PC-3 (cell line): Measurements from ENCODE around the gene ZNF85. TPM values are rescaled to one million over a fixed set of nuclear protein-coding genes. Genes with fewer than 3 reads are reported as not detected.
"Not testable (repeated sequence)": the region's sequence is repeated elsewhere in the genome, so short reads cannot be mapped to it uniquely, and the experiment has no call there.

Experiments
- ATAC-seq: fragments of 200-7000 bp; cut with Tn5 transposase; 2 replicates; pipeline ENCODE4 v1.9.1; 2020; ENCODE audit warnings: mild to moderate bottlenecking, moderate library complexity
- BruUV-seq: library from RNA; stranded (reverse); fragments of 400-500 nt; replicated peaks from 2 replicates; lab custom pipeline; 2021; lab: Mats Ljungman, UMichigan
- CTCF ChIA-PET: fragments of 300-600 bp; sonication (Branson Sonifier 250); formaldehyde crosslinking; loops from one replicate; lab custom pipeline; 2022; ENCODE audit warnings: antibody characterized with exemption; lab: Charles Lee
- POLR2A ChIA-PET: fragments of 300-600 bp; sonication (Branson Sonifier 250); formaldehyde crosslinking; loops from one replicate; lab custom pipeline; 2022; ENCODE audit warnings: antibody characterized with exemption; ENCODE audit not compliant: unreplicated experiment; lab: Charles Lee
- DNase-seq: peaks from one replicate; pipeline ENCODE4 v3.0.0-alpha.2; 2015
- H2AFZ ChIP-seq: fragments of 300-600 bp; sonication (generic); 2 replicates; pipeline ENCODE4 v1.6.0; 2016; ENCODE audit warnings: antibody characterized with exemption, low read length
- H3F3A ChIP-seq: fragments of 300-600 bp; sonication (generic); one replicate; pipeline ENCODE4 v1.6.0; 2017; ENCODE audit warnings: antibody characterized with exemption, low read length, control low read depth, mild to moderate bottlenecking; ENCODE audit not compliant: unreplicated experiment
- H3K27ac ChIP-seq: fragments of 300-600 bp; sonication (generic); 2 replicates; pipeline ENCODE4 v1.5.1; 2016; ENCODE audit warnings: mild to moderate bottlenecking, low read length
- H3K27me3 ChIP-seq: fragments of 300-600 bp; sonication (generic); 2 replicates; pipeline ENCODE4 v1.6.1; 2016; ENCODE audit warnings: low read length, mixed read lengths
- H3K36me3 ChIP-seq: fragments of 300-600 bp; sonication (generic); 2 replicates; pipeline ENCODE4 v1.6.1; 2016; ENCODE audit warnings: low read depth, mixed run types, low read length, mixed read lengths
- H3K4me1 ChIP-seq: fragments of 300-600 bp; sonication (generic); 2 replicates; pipeline ENCODE4 v1.5.1; 2016; ENCODE audit warnings: low read length; ENCODE audit not compliant: insufficient read depth
- H3K4me2 ChIP-seq: fragments of 300-600 bp; sonication (generic); 2 replicates; pipeline ENCODE4 v1.6.0; 2016; ENCODE audit warnings: low read length
- H3K4me3 ChIP-seq: fragments of 300-600 bp; sonication (generic); 2 replicates; pipeline ENCODE4 v1.5.1; 2016; ENCODE audit warnings: mild to moderate bottlenecking, low read length, mixed read lengths
- H3K79me2 ChIP-seq: fragments of 300-600 bp; sonication (generic); 2 replicates; pipeline ENCODE4 v1.6.1; 2017; ENCODE audit warnings: low read length, mixed read lengths
- H3K9ac ChIP-seq: fragments of 300-600 bp; sonication (generic); 2 replicates; pipeline ENCODE4 v1.6.0; 2016; ENCODE audit warnings: mild to moderate bottlenecking, low read length
- H3K9me2 ChIP-seq: fragments of 300-600 bp; sonication (generic); replicated peaks from 2 replicates; pipeline ENCODE4 v1.6.1; 2016; ENCODE audit warnings: mixed run types, low read length, mixed read lengths
- H3K9me3 ChIP-seq: fragments of 300-600 bp; sonication (generic); 2 replicates; pipeline ENCODE4 v1.6.1; 2016; ENCODE audit warnings: low read length, mixed read lengths
- H4K20me1 ChIP-seq: fragments of 300-600 bp; sonication (generic); 2 replicates; pipeline ENCODE4 v1.6.1; 2016; ENCODE audit warnings: low read length, mixed read lengths
- EZH2 ChIP-seq: fragments of 300-600 bp; sonication (generic); IDR thresholded peaks from one replicate; pipeline ENCODE4 v1.6.1; 2017; ENCODE audit warnings: antibody characterized with exemption, mild to moderate bottlenecking, low read length; ENCODE audit not compliant: unreplicated experiment
- EZH2phosphoT487 ChIP-seq: fragments of 300-600 bp; sonication (generic); IDR thresholded peaks from 2 replicates; pipeline ENCODE4 v1.6.1; 2018; ENCODE audit warnings: mild to moderate bottlenecking, antibody characterized with exemption, low read length, borderline replicate concordance
- intact Hi-C: fragments of 100-400 bp; cut with micrococcal nuclease; formaldehyde crosslinking; loops from 2 replicates; pipeline ENCODE4 v1.9.0; 2023
- total RNA-seq: library from RNA; depleted of rRNA; stranded (reverse); fragments of >200 nt; gene quantifications from 2 replicates; pipeline ENCODE4 v1.2.3, GENCODE V29; 2014
- TF ChIP-seq, protein P1 (sequence below): fragments of 300-600 bp; sonication (generic); conservative IDR thresholded peaks from 2 replicates; pipeline ENCODE4 v1.5.1; 2017; ENCODE audit warnings: antibody characterized with exemption, low read depth, mild to moderate bottlenecking, low read length

ZNF85 gene
- total RNA-seq, 1 experiment from 2014 or later = 12.6 TPM

DNA sequence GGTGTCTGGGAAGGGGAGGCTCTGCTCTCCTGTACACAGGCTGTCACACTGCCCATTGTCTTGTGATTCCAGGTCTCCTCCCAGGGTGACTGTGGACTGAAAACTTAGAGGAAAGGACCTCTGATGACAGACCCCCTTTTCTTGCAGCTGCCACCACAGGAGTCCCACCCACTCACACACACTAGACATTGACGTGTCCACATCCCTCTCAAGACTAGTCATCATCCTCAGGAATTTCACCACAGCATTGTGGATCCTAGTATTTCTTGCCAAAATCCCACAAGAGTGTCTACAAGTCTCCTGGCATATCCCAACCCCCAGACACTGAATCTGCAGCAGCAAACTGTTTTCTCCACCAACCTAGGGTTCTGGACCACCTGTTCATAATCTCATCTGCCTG lies 5.3 kb downstream of the ZNF85 start:
- Histone ChIP-seq H3K4me2 (no peak overlapping the region), H3F3A (no peaks in the 10 kb centered on the region), H3K9me3 (no peaks in the 10 kb centered on the region), H3K27me3 (no peaks in the 10 kb centered on the region), H3K9me2 (no peaks in the 10 kb centered on the region), H2AFZ (no peak overlapping the region), H3K79me2 (peaks cover 17% of the 10 kb centered on the region), H4K20me1 (no peaks in the 10 kb centered on the region), H3K9ac (no peak overlapping the region), H3K4me3 (no peak overlapping the region), H3K36me3 (peaks cover 16% of the 10 kb centered on the region; the same call in 1 of the 2 replicates), H3K27ac (no peak overlapping the region), H3K4me1 (no peaks in the 10 kb centered on the region)
- POLR2A ChIA-PET = no interaction called here
- TF ChIP-seq, protein P1, sequence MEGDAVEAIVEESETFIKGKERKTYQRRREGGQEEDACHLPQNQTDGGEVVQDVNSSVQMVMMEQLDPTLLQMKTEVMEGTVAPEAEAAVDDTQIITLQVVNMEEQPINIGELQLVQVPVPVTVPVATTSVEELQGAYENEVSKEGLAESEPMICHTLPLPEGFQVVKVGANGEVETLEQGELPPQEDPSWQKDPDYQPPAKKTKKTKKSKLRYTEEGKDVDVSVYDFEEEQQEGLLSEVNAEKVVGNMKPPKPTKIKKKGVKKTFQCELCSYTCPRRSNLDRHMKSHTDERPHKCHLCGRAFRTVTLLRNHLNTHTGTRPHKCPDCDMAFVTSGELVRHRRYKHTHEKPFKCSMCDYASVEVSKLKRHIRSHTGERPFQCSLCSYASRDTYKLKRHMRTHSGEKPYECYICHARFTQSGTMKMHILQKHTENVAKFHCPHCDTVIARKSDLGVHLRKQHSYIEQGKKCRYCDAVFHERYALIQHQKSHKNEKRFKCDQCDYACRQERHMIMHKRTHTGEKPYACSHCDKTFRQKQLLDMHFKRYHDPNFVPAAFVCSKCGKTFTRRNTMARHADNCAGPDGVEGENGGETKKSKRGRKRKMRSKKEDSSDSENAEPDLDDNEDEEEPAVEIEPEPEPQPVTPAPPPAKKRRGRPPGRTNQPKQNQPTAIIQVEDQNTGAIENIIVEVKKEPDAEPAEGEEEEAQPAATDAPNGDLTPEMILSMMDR = no peak
- TF ChIP-seq EZH2phosphoT487 (no peak), EZH2 (no peak)
- intact Hi-C loops = no loop called here
- CTCF ChIA-PET = no interaction called here
- ATAC-seq (no peak), DNase-seq (no peak)
- no TSS peak for BruUV-seq

- H3K4me1 ChIP-seq, H3K79me2 ChIP-seq, H2AFZ ChIP-seq, H3K9me3 ChIP-seq, H3K9me2 ChIP-seq, DNase-seq, H3K27ac ChIP-seq, H3K27me3 ChIP-seq, ATAC-seq, H4K20me1 ChIP-seq, POLR2A ChIA-PET, intact Hi-C loops, CTCF ChIA-PET, H3K4me2 ChIP-seq, H3K9ac ChIP-seq, BruUV-seq, H3K4me3 ChIP-seq, H3F3A ChIP-seq: not testable (repeated sequence)
- peaks cover 57% of the 10 kb centered on the region for H3K36me3 ChIP-seq
Observed at GRCh38 chr19:20936322-20936947, 13.4 kb downstream of the ZNF85 start.

GRCh38 chr19:20952561-20953095 lies 29.6 kb downstream of the ZNF85 start:
- H4K20me1 ChIP-seq, H3K9ac ChIP-seq, DNase-seq, H3K4me2 ChIP-seq, H3K79me2 ChIP-seq, H3K27me3 ChIP-seq, H3K27ac ChIP-seq, CTCF ChIA-PET, ATAC-seq, intact Hi-C loops, H3K4me3 ChIP-seq, H3F3A ChIP-seq, H2AFZ ChIP-seq, POLR2A ChIA-PET, H3K4me1 ChIP-seq, H3K9me2 ChIP-seq, BruUV-seq: not testable (repeated sequence)
- Histone ChIP-seq H3K36me3 (peaks cover 21% of the 10 kb centered on the region), H3K9me3 (peaks cover 22% of the 10 kb centered on the region)

GRCh38 chr19:20964798-20965197 lies 41.7 kb downstream of the ZNF85 start:
- Histone ChIP-seq H3F3A (no peaks in the 10 kb centered on the region), H3K36me3 (no peaks in the 10 kb centered on the region), H3K9me2 (no peaks in the 10 kb centered on the region), H3K79me2 (no peaks in the 10 kb centered on the region), H2AFZ (no peak overlapping the region), H3K27me3 (no peaks in the 10 kb centered on the region), H3K27ac (no peak overlapping the region), H3K4me1 (no peaks in the 10 kb centered on the region), H3K9me3 (no peaks in the 10 kb centered on the region; the same call in 1 of the 2 replicates), H4K20me1 (no peaks in the 10 kb centered on the region), H3K4me2 (no peak overlapping the region), H3K4me3 (no peak overlapping the region), H3K9ac (no peak overlapping the region)
- ChIA-PET CTCF (no interaction called here), POLR2A (no interaction called here)
- intact Hi-C loops = no loop called here
- no TSS peak for BruUV-seq
- TF ChIP-seq EZH2 (no peak), EZH2phosphoT487 (no peak)
- TF ChIP-seq, protein P1 = no peak
- no peak for DNase-seq
- no peak for ATAC-seq
